Effector memory CD4-positive, alpha-beta T cell (primary cell): ENCODE data around the gene HIVEP3.

Source experiments
- DNase-seq, 3 donors: peaks; one replicate each; pipeline ENCODE4 v3.0.0-alpha.2; 2020
- H3K27ac ChIP-seq: 2 replicates; pipeline ENCODE4 v1.7.0; 2013; ENCODE audit warnings: mild to moderate bottlenecking, low read length, moderate library complexity; ENCODE audit not compliant: insufficient read depth, poor library complexity, severe bottlenecking
- H3K27me3 ChIP-seq: replicated peaks from 2 replicates; pipeline ENCODE4 v1.7.0; 2013; ENCODE audit warnings: mild to moderate bottlenecking, low read length; ENCODE audit not compliant: insufficient read depth, control insufficient read depth, poor library complexity, severe bottlenecking
- H3K36me3 ChIP-seq: 2 replicates; pipeline ENCODE4 v1.7.0; 2013; ENCODE audit warnings: mild to moderate bottlenecking, low read length, moderate library complexity; ENCODE audit not compliant: control insufficient read depth, insufficient read depth
- H3K4me1 ChIP-seq: 2 replicates; pipeline ENCODE4 v1.7.0; 2013; ENCODE audit warnings: low read length, mild to moderate bottlenecking; ENCODE audit not compliant: control insufficient read depth, insufficient read depth, poor library complexity, severe bottlenecking
- H3K4me3 ChIP-seq: 2 replicates; pipeline ENCODE4 v1.7.0; 2013; ENCODE audit warnings: low read length, low read depth, mild to moderate bottlenecking; ENCODE audit not compliant: insufficient read depth, poor library complexity, severe bottlenecking
- H3K9me3 ChIP-seq: 2 replicates; pipeline ENCODE4 v1.7.0; 2013; ENCODE audit warnings: mild to moderate bottlenecking, low read length, moderate library complexity; ENCODE audit not compliant: control insufficient read depth

The HIVEP3 gene

DNA sequence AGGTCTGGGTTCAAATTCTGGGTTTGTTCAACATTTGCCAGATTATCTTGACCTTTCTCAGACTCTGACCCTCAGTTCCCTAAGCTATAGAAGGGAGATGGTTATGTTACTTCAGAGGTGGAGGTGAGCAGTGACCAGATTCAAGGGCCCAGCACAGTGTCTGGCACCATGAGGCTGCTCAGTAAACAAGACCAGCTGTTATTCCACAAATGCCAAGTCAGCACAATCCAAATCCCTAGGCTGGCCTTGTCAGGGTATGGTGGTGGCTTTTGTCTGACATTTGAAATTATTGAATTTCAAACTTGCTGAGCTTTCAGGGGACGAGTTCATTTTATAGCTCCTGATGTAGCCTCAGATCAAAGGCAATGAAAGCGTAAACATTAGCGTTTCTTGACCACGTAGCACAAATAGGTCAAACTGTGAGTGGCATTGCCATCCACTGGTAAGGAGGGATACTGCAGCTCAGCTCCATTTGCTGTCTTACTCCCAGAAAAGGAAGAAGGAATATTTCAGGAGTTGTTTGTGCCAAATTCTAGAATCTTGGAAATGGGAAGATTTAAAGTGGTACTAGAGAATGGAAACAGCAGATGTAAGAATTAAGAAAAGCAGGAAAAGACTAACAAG lies 339.9 kb downstream of the HIVEP3 start:
- Histone ChIP-seq H3K4me1 (peaks cover 5% of the 10 kb centered on the region), H3K27ac (no peak overlapping the region), H3K36me3 (no peaks in the 10 kb centered on the region), H3K4me3 (no peak overlapping the region), H3K27me3 (no peaks in the 10 kb centered on the region), H3K9me3 (no peaks in the 10 kb centered on the region)
- DNase-seq, result no peak

DNA sequence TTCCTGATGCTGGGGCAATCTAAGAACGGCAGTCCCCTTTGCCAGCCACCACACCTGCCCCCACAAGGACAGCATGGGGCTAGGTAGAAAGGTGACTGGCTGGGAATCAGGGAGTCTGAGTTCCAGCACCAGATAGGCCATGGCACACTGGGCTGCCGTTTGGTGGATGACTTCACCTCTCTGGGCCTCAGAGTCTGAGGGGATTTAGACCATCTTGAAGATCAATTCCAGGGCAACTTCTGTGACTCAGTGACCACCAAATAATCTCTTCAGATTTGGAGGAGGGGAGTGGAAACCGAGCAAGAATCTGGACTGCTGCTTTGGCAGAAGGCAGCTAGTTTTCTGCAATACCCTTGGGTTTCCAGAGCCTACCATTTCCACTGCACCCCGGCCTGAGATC lies 342.1 kb downstream of the HIVEP3 start:
- H3K4me1 ChIP-seq, result peaks cover 5% of the 10 kb centered on the region
- H3K27ac ChIP-seq, result no peak overlapping the region
- DNase-seq, result no peak
- H3K36me3 ChIP-seq, result no peaks in the 10 kb centered on the region
- no peak overlapping the region for H3K4me3 ChIP-seq
- H3K9me3 ChIP-seq, result no peaks in the 10 kb centered on the region
- H3K27me3 ChIP-seq, result no peaks in the 10 kb centered on the region

DNA sequence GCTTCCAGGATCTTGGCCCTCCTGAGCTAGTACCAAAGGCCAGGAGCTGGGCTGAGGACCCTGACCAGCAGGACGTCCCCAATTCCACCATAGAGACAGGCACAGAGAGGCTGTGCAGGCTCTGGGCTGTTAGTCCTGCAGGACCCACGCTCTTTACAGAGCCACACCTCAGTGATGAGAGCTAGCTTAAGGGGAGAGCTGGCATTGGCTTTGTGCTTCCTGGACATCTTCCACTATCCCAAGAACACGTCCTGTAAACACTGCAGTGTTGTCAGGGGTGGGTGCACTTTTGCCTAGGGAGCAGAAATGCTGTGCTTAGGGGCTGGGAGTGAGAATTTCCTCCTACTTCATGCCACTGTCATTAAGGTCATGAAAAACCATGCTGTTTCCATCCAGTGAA lies 342.5 kb downstream of the HIVEP3 start:
- H3K4me3 ChIP-seq, result no peak overlapping the region
- no peaks in the 10 kb centered on the region for H3K36me3 ChIP-seq
- H3K4me1 ChIP-seq, result peaks cover 5% of the 10 kb centered on the region
- DNase-seq, result no peak
- H3K27ac ChIP-seq, result no peak overlapping the region
- no peaks in the 10 kb centered on the region for H3K27me3 ChIP-seq
- H3K9me3 ChIP-seq, result no peaks in the 10 kb centered on the region

DNA sequence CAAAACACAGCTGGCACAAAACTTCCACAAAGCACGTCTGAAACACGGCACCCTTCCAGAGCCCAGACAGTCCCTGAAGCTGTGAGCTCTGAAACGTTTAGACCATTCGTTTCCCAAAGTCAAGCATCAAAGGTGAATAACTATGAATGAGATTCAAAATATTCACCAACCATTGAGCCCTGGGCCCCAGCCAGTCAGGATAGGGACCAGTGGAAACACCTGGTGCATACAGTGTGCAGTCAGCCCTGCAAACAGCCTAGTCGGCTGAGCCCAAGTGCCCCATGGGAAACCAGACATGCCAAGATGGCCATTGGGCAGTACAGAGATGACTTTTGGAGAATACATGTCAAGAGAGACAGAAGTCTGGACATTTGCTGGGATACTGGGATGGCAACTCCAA lies 343.9 kb downstream of the HIVEP3 start:
- DNase-seq, result no peak
- Histone ChIP-seq H3K27me3 (no peaks in the 10 kb centered on the region), H3K36me3 (no peaks in the 10 kb centered on the region), H3K4me3 (no peak overlapping the region), H3K9me3 (no peaks in the 10 kb centered on the region), H3K4me1 (peaks cover 5% of the 10 kb centered on the region), H3K27ac (no peak overlapping the region)

DNA sequence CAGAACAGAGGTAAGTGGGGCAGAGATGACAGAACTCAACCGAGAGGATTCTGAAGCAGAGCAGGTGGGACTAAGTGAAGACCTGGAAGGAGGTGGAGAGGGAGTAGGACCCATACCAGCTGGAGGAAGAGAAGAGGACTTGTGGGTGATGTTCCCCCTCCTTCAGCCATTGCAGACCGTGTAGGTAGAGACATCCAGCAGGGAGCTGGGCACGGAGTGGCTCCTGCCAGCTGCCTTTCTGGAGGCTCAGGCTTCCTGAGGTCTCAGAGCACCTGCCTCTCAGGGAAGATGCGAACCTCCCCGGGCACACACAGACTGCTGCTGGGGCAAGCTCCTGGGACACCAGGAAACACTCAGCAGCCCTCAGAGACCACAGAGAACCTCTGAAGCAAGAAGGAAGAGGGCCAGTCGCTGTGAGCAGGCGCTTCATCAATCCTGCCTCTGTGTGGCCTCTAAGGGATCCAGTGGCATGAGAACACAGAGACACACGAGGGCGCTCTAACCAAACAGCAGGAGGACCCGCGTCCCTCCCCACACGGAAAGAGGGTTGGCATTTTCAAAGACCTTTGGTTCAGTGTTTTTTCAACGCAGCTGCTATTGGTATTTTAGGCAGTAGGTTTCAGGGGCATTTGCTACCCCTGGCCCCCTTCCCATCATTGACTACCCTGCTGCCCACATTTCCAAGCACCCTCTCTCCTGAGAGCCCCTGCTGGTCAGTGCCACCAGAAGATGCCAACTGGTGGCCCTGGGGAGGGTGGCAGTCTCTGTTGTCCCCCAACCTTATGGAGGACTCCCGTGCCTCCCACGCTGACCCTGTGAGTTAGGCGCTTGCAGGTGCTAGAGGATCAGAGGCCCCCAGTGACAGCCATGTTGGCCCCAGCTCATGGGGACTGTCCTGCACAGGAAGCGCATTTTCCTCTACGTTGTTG lies 344.7 kb downstream of the HIVEP3 start:
- H3K27me3 ChIP-seq, result no peaks in the 10 kb centered on the region
- no peaks in the 10 kb centered on the region for H3K9me3 ChIP-seq
- H3K4me1 ChIP-seq, result peaks cover 5% of the 10 kb centered on the region
- no peak overlapping the region for H3K27ac ChIP-seq
- no peaks in the 10 kb centered on the region for H3K36me3 ChIP-seq
- no peak overlapping the region for H3K4me3 ChIP-seq
- peak; percentile 41 to 64 (median 45) for DNase-seq

DNA sequence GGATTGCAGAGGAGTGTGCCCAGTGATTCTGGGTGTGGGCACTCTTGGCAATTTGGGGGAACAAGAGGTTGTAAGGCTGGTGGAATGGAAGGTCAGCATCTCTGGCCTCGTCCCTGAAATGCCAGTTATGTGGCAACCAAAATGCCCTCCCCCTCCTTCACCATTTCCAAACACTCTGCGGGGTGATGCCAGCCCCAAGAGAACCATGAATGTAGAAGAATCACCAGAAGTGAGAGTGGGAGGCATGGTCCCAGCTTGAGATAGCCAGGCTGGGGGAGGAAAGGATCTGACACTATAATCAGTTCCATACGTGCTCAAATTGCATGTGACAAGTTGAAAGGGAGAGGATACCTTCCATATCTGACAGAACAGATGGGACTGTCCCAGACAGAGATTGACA lies 345.5 kb downstream of the HIVEP3 start:
- Histone ChIP-seq H3K4me1 (peaks cover 5% of the 10 kb centered on the region), H3K27ac (no peak overlapping the region), H3K9me3 (no peaks in the 10 kb centered on the region), H3K4me3 (no peak overlapping the region), H3K27me3 (no peaks in the 10 kb centered on the region), H3K36me3 (no peaks in the 10 kb centered on the region)
- no peak for DNase-seq

DNA sequence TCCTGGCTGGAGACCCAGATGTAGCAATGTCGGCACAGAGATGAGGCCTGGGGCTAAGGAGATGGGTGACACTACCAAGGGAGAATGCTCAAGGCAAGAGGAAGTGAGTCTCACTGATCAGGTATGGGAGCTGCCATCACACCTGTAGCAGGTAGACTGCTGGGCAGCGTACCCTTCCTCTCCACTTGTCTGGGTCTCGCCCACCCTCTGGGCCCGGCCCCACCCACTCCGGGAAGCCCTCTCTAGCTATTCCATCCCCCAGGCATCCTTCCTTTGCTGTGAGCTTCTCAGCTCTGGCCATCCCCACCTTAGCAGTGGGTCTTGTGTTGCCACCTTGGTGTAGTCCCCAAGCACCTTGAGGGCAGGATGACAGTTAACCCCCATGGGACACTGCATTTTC lies 346.5 kb downstream of the HIVEP3 start:
- Histone ChIP-seq H3K27me3 (no peaks in the 10 kb centered on the region), H3K36me3 (no peaks in the 10 kb centered on the region), H3K4me3 (no peak overlapping the region), H3K4me1 (peaks cover 5% of the 10 kb centered on the region), H3K27ac (no peak overlapping the region), H3K9me3 (no peaks in the 10 kb centered on the region)
- no peak for DNase-seq

DNA sequence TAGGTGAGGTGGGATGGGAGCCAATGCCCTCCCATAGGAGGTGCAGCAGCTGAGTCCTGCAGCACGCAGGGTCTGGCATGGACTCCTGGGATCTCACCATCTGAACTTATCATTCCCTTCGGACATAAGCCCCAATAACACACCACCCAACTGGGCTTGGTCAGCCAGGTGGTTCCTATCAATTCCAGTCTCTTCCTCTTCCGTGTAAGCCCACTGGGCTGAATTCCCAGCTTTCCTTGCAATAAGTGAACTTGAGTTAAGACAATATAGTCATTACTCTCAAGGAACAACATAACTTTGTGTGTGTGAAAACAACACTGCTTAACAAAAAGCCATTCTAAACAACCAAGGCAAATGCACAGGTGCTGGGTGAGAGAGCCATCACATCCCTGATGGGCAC lies 347.7 kb downstream of the HIVEP3 start:
- Histone ChIP-seq H3K4me3 (no peak overlapping the region), H3K27ac (no peak overlapping the region), H3K27me3 (no peaks in the 10 kb centered on the region), H3K9me3 (no peaks in the 10 kb centered on the region), H3K36me3 (no peaks in the 10 kb centered on the region), H3K4me1 (peaks cover 5% of the 10 kb centered on the region)
- DNase-seq, result no peak

DNA sequence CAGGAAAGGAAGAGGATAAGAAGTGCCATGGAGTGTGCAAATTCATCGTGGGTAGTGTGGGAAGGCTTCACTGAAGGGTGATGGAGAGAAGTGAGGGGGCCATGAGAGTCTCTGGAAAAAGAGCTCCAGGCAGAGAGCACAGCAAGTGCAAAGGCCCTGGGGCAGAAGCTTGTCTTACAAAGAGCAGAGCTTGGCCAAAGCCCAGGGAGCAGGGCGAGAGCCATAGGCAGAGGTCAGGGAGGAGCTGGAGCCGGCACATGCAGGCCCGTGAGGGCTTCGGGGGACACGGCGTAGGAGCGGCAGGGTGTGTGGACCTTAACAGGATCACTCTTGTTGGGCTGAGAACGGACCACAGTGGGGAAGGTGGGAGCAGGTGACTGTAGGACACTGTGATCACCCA lies 350.5 kb downstream of the HIVEP3 start:
- no peak for DNase-seq
- H3K4me3 ChIP-seq, result no peak overlapping the region
- no peaks in the 10 kb centered on the region for H3K4me1 ChIP-seq
- H3K27me3 ChIP-seq, result no peaks in the 10 kb centered on the region
- no peaks in the 10 kb centered on the region for H3K9me3 ChIP-seq
- no peak overlapping the region for H3K27ac ChIP-seq
- no peaks in the 10 kb centered on the region for H3K36me3 ChIP-seq

DNA sequence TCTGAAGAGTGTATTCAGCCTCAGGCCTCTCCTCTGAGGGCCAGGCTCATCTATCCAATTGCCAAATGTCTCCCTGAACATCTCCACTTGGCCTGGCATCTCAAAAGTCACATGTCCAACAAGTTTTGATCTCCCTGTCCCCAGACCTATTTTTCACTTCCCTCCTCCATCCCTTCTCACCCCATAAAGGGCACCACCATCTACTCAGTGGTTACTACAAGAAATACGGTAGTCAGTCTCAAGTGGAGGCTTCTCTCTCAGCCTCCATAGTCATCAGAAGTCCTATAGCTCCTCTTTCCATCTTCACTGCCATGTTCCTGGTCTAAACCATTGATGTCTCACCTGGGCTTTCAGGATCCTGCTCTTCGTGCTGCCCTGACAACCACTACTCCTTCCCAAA lies 351.8 kb downstream of the HIVEP3 start:
- Histone ChIP-seq H3K27ac (no peak overlapping the region), H3K4me1 (no peaks in the 10 kb centered on the region)
- no peak for DNase-seq

More for the DNA sequence above, 351.8 kb downstream of the HIVEP3 start:
- Histone ChIP-seq H3K4me3 (no peak overlapping the region), H3K9me3 (no peaks in the 10 kb centered on the region), H3K27me3 (no peaks in the 10 kb centered on the region), H3K36me3 (no peaks in the 10 kb centered on the region)
